ENCODE measurements around the gene NUDT8. TPM values are rescaled to one million over a fixed set of nuclear protein-coding genes. Genes with fewer than 3 reads are reported as not detected.
A peak's percentile ranks its signal among the peaks of the same experiment; 100 is the strongest.

The NUDT8 gene
- total and polyA plus RNA-seq, 2 experiments from 2014 or later: 4.1 to 4.8 TPM

GRCh38 chr11:67615728-67616430 is 13.9 kb downstream of the NUDT8 start:
- in situ Hi-C loops (cut with MboI): no loop called here
- Histone ChIP-seq H2AFZ (no peak overlapping the region), H3K27me3 (replicated peaks; ENCODE audit: insufficient read depth) (peaks cover 22% of the 10 kb centered on the region), H3K79me2 (ENCODE audit: insufficient read depth) (no peaks in the 10 kb centered on the region), H3K9me2 (ENCODE audit: insufficient read depth) (no peaks in the 10 kb centered on the region), H3K9me3 (ENCODE audit: low read depth) (no peaks in the 10 kb centered on the region), H4K20me1 (ENCODE audit: insufficient read depth) (no peaks in the 10 kb centered on the region), H3K4me2 (ENCODE audit: unreplicated experiment) (no peak overlapping the region), H3F3A (ENCODE audit: insufficient read depth) (no peaks in the 10 kb centered on the region), H3K27ac (no peak overlapping the region), H3K9ac (no peak overlapping the region), H3K4me1 (ENCODE audit: insufficient read depth) (no peaks in the 10 kb centered on the region), H3K4me3 (no peak overlapping the region), H3K36me3 (ENCODE audit: low read depth) (no peaks in the 10 kb centered on the region)
- WGBS, 2 experiments (ENCODE audit: low coverage in 1 of 2, low lambda C conversion rate in 2 of 2, missing lambda C conversion rate in 2 of 2): 6 to 7% methylated on average over 29 to 34 of the region's 34 CpGs
- DNase-seq: no peak
- TF ChIP-seq EZH2 (IDR thresholded peaks at IDR 0.05; ENCODE audit: insufficient read depth, poor library complexity, severe bottlenecking) (no peak), EZH2phosphoT487 (IDR thresholded peaks at IDR 0.05; ENCODE audit: insufficient read depth, low read depth) (no peak)

DNA sequence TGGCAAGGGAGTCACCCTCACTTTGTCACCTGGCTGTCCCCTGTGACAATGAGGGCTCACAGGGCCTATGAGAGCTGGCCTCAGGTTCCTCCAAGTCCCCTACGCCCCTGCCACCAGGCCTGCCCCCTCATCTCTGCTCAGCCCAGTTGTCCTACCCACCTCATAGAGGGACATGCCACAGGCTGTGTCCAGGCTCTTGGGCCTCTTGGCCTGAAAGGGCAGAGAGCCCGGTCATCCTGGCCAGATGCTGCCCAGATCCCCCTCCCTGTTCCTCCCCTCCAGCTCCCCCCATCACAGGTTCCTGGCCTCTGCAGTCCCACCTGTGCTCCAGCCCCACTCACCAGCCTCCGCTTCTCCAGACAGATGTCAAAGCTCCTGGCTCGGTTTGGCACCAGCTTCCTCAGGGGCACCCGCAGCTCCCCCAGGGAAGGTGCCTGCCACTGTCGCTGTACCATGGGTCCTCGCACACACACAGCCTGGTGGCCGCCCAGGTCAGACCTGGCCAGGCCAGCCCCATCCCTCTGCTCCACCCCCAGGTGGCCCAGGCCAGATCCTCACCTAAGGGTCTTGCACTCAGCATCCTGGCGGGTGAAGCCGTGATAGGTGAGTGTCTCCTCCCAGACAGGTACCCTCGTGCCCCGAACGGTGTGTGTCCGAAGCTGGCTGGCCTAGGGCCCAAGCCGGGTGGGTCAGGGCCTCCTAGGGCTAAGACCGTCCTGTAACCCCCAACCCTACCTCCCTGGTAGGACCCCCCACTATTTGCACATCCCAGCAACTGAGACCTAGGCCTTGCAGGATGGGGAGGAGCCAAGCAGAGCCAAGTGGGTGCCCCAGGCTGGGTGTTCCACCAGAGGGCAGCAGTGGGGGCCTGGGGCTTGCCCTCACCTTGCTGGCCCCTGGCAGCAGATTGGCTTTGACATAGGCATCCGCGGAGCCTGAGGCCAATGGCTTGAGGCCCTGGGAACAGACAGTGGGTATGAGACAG is 14.7 kb downstream of the NUDT8 start:
- Histone ChIP-seq H3K27me3 (replicated peaks; ENCODE audit: insufficient read depth) (peaks cover 22% of the 10 kb centered on the region), H3K9me2 (ENCODE audit: insufficient read depth) (no peaks in the 10 kb centered on the region), H3K9me3 (ENCODE audit: low read depth) (no peaks in the 10 kb centered on the region), H2AFZ (no peak overlapping the region), H3K9ac (no peak overlapping the region), H3K27ac (no peak overlapping the region), H3K4me3 (no peak overlapping the region), H4K20me1 (ENCODE audit: insufficient read depth) (no peaks in the 10 kb centered on the region), H3K4me1 (ENCODE audit: insufficient read depth) (no peaks in the 10 kb centered on the region), H3F3A (ENCODE audit: insufficient read depth) (no peaks in the 10 kb centered on the region), H3K4me2 (ENCODE audit: unreplicated experiment) (no peak overlapping the region), H3K36me3 (ENCODE audit: low read depth) (no peaks in the 10 kb centered on the region), H3K79me2 (ENCODE audit: insufficient read depth) (no peaks in the 10 kb centered on the region)
- in situ Hi-C loops (cut with MboI): no loop called here
- TF ChIP-seq EZH2 (IDR thresholded peaks at IDR 0.05; ENCODE audit: insufficient read depth, poor library complexity, severe bottlenecking): no peak
- no peak for TF ChIP-seq EZH2phosphoT487 (IDR thresholded peaks at IDR 0.05; ENCODE audit: insufficient read depth, low read depth)
- peak; percentile 52 for DNase-seq
- 69 to 71% methylated on average over 11 to 18 of the region's 18 CpGs for WGBS, 2 experiments (ENCODE audit: low coverage in 1 of 2, low lambda C conversion rate in 2 of 2, missing lambda C conversion rate in 2 of 2)

- Histone ChIP-seq H3K9me2 (ENCODE audit: insufficient read depth) (no peaks in the 10 kb centered on the region), H3K9ac (no peak overlapping the region), H3K79me2 (ENCODE audit: insufficient read depth) (no peaks in the 10 kb centered on the region), H3K4me1 (ENCODE audit: insufficient read depth) (no peaks in the 10 kb centered on the region), H3K4me3 (peak overlapping the region; percentile 39), H2AFZ (peak overlapping the region; percentile 34; the same call in 1 of the 2 replicates), H3K9me3 (ENCODE audit: low read depth) (no peaks in the 10 kb centered on the region), H4K20me1 (ENCODE audit: insufficient read depth) (no peaks in the 10 kb centered on the region), H3F3A (ENCODE audit: insufficient read depth) (no peaks in the 10 kb centered on the region), H3K27me3 (replicated peaks; ENCODE audit: insufficient read depth) (peaks cover 22% of the 10 kb centered on the region), H3K4me2 (ENCODE audit: unreplicated experiment) (peak overlapping the region; percentile 43), H3K27ac (no peak overlapping the region), H3K36me3 (ENCODE audit: low read depth) (no peaks in the 10 kb centered on the region)
- DNase-seq: peak; percentile 64
- in situ Hi-C loops (cut with MboI): no loop called here
- WGBS, 2 experiments (ENCODE audit: low coverage in 1 of 2, low lambda C conversion rate in 2 of 2, missing lambda C conversion rate in 2 of 2): 22 to 26% methylated on average over 21 to 23 of the region's 23 CpGs
- TF ChIP-seq EZH2 (IDR thresholded peaks at IDR 0.05; ENCODE audit: insufficient read depth, poor library complexity, severe bottlenecking) (no peak), EZH2phosphoT487 (IDR thresholded peaks at IDR 0.05; ENCODE audit: insufficient read depth, low read depth) (no peak)
Measured at GRCh38 chr11:67613960-67614715, 15.6 kb downstream of the NUDT8 start.
